Activated naive CD8-positive, alpha-beta T cell (primary cell): ENCODE data around the gene CPNE5.

ENCODE experiments used
- H3K27ac Mint-ChIP-seq: one replicate; pipeline ENCODE4 v1.8.0; 2021; ENCODE audit warnings: mixed read lengths
- H3K27me3 Mint-ChIP-seq: one replicate; pipeline ENCODE4 v1.8.0; 2021; ENCODE audit warnings: mixed read lengths
- H3K36me3 Mint-ChIP-seq: one replicate; pipeline ENCODE4 v1.8.0; 2021; ENCODE audit warnings: mixed read lengths
- H3K4me1 Mint-ChIP-seq: one replicate; pipeline ENCODE4 v1.8.0; 2021; ENCODE audit warnings: low read depth, mixed read lengths
- H3K4me3 Mint-ChIP-seq: one replicate; pipeline ENCODE4 v1.8.0; 2021; ENCODE audit warnings: mild to moderate bottlenecking, mixed read lengths
- H3K9me3 Mint-ChIP-seq: one replicate; pipeline ENCODE4 v1.8.0; 2021; ENCODE audit warnings: low read depth, mixed read lengths

The CPNE5 gene

GRCh38 chr6:36847991-36848390 is 8.7 kb upstream of the CPNE5 start:
- H3K27ac Mint-ChIP-seq = no peak overlapping the region
- H3K9me3 Mint-ChIP-seq = no peaks in the 10 kb centered on the region
- H3K36me3 Mint-ChIP-seq = peaks cover 16% of the 10 kb centered on the region
- H3K4me1 Mint-ChIP-seq = peaks cover 7% of the 10 kb centered on the region
- no peaks in the 10 kb centered on the region for H3K27me3 Mint-ChIP-seq
- no peak overlapping the region for H3K4me3 Mint-ChIP-seq

- H3K27ac Mint-ChIP-seq = no peak overlapping the region
- H3K36me3 Mint-ChIP-seq = peaks cover 15% of the 10 kb centered on the region
Measured at GRCh38 chr6:36847152-36847551, 7.9 kb upstream of the CPNE5 start.

GRCh38 chr6:36845233-36845632 is 6.0 kb upstream of the CPNE5 start:
- Mint-ChIP-seq H3K36me3 (peaks cover 7% of the 10 kb centered on the region), H3K4me3 (no peak overlapping the region), H3K9me3 (no peaks in the 10 kb centered on the region), H3K4me1 (peaks cover 12% of the 10 kb centered on the region), H3K27me3 (peaks cover 3% of the 10 kb centered on the region), H3K27ac (no peak overlapping the region)

More at GRCh38 chr6:36847152-36847551, 7.9 kb upstream of the CPNE5 start:
- Mint-ChIP-seq H3K9me3 (no peaks in the 10 kb centered on the region), H3K4me3 (no peak overlapping the region), H3K27me3 (no peaks in the 10 kb centered on the region), H3K4me1 (peaks cover 7% of the 10 kb centered on the region)

- Mint-ChIP-seq H3K27ac (no peak overlapping the region), H3K4me1 (peaks cover 12% of the 10 kb centered on the region), H3K27me3 (peaks cover 3% of the 10 kb centered on the region), H3K4me3 (no peak overlapping the region), H3K9me3 (no peaks in the 10 kb centered on the region), H3K36me3 (peaks cover 3% of the 10 kb centered on the region)
Measured at GRCh38 chr6:36844232-36845170, 5.3 kb upstream of the CPNE5 start.

- H3K27ac Mint-ChIP-seq = no peak overlapping the region
- peaks cover 9% of the 10 kb centered on the region for H3K27me3 Mint-ChIP-seq
- H3K4me1 Mint-ChIP-seq = peaks cover 10% of the 10 kb centered on the region
- no peaks in the 10 kb centered on the region for H3K9me3 Mint-ChIP-seq
- peaks cover 2% of the 10 kb centered on the region for H3K36me3 Mint-ChIP-seq
- no peak overlapping the region for H3K4me3 Mint-ChIP-seq
Measured at GRCh38 chr6:36843170-36843569, 3.9 kb upstream of the CPNE5 start.

- H3K27me3 Mint-ChIP-seq = peaks cover 13% of the 10 kb centered on the region
Measured at GRCh38 chr6:36841756-36842155, 2.5 kb upstream of the CPNE5 start.

GRCh38 chr6:36840432-36841403 is 1.5 kb upstream of the CPNE5 start:
- H3K36me3 Mint-ChIP-seq = no peaks in the 10 kb centered on the region
- no peaks in the 10 kb centered on the region for H3K9me3 Mint-ChIP-seq
- peaks cover 10% of the 10 kb centered on the region for H3K4me1 Mint-ChIP-seq
- peaks cover 13% of the 10 kb centered on the region for H3K27me3 Mint-ChIP-seq
- peak overlapping the region; percentile 80 for H3K4me3 Mint-ChIP-seq
- H3K27ac Mint-ChIP-seq = no peak overlapping the region

More at GRCh38 chr6:36841756-36842155, 2.5 kb upstream of the CPNE5 start:
- no peaks in the 10 kb centered on the region for H3K9me3 Mint-ChIP-seq
- H3K27ac Mint-ChIP-seq = no peak overlapping the region
- H3K4me3 Mint-ChIP-seq = no peak overlapping the region
- H3K36me3 Mint-ChIP-seq = peaks cover 2% of the 10 kb centered on the region
- peaks cover 10% of the 10 kb centered on the region for H3K4me1 Mint-ChIP-seq

GRCh38 chr6:36839749-36840431 is 646 bp upstream of the CPNE5 start:
- H3K27ac Mint-ChIP-seq = no peak overlapping the region
- H3K27me3 Mint-ChIP-seq = peaks cover 13% of the 10 kb centered on the region
- no peaks in the 10 kb centered on the region for H3K36me3 Mint-ChIP-seq
- peak overlapping the region; percentile 80 for H3K4me3 Mint-ChIP-seq
- H3K9me3 Mint-ChIP-seq = no peaks in the 10 kb centered on the region
- H3K4me1 Mint-ChIP-seq = peaks cover 10% of the 10 kb centered on the region

GRCh38 chr6:36837686-36838085 is 1.6 kb downstream of the CPNE5 start:
- H3K27ac Mint-ChIP-seq = no peak overlapping the region
- no peaks in the 10 kb centered on the region for H3K36me3 Mint-ChIP-seq
- peaks cover 13% of the 10 kb centered on the region for H3K27me3 Mint-ChIP-seq
- H3K4me1 Mint-ChIP-seq = peaks cover 10% of the 10 kb centered on the region
- peak overlapping the region; percentile 4 for H3K4me3 Mint-ChIP-seq
- no peaks in the 10 kb centered on the region for H3K9me3 Mint-ChIP-seq

GRCh38 chr6:36837022-36837339 is 2.3 kb downstream of the CPNE5 start:
- H3K4me3 Mint-ChIP-seq = no peak overlapping the region
- peaks cover 13% of the 10 kb centered on the region for H3K27me3 Mint-ChIP-seq
- peaks cover 10% of the 10 kb centered on the region for H3K4me1 Mint-ChIP-seq
- H3K27ac Mint-ChIP-seq = no peak overlapping the region
- H3K9me3 Mint-ChIP-seq = no peaks in the 10 kb centered on the region
- H3K36me3 Mint-ChIP-seq = no peaks in the 10 kb centered on the region

- no peak overlapping the region for H3K4me3 Mint-ChIP-seq
- H3K4me1 Mint-ChIP-seq = peaks cover 10% of the 10 kb centered on the region
- H3K27ac Mint-ChIP-seq = no peak overlapping the region
- H3K27me3 Mint-ChIP-seq = peaks cover 13% of the 10 kb centered on the region
- no peaks in the 10 kb centered on the region for H3K36me3 Mint-ChIP-seq
- H3K9me3 Mint-ChIP-seq = no peaks in the 10 kb centered on the region
Measured at GRCh38 chr6:36836111-36837021, 2.9 kb downstream of the CPNE5 start.

GRCh38 chr6:36834576-36835341 is 4.5 kb downstream of the CPNE5 start:
- Mint-ChIP-seq H3K36me3 (no peaks in the 10 kb centered on the region), H3K9me3 (no peaks in the 10 kb centered on the region), H3K27me3 (peaks cover 10% of the 10 kb centered on the region), H3K4me1 (peaks cover 5% of the 10 kb centered on the region), H3K4me3 (no peak overlapping the region), H3K27ac (no peak overlapping the region)

GRCh38 chr6:36833182-36833789 is 6.0 kb downstream of the CPNE5 start:
- Mint-ChIP-seq H3K4me1 (no peaks in the 10 kb centered on the region), H3K4me3 (no peak overlapping the region), H3K27ac (no peak overlapping the region), H3K9me3 (no peaks in the 10 kb centered on the region), H3K36me3 (no peaks in the 10 kb centered on the region), H3K27me3 (peaks cover 5% of the 10 kb centered on the region)
